NCI-H510A treated with DMSO at 0.1 percent for 48 hours (cell line): ENCODE measurements around the gene WNT5B.
A peak's percentile ranks its signal among the peaks of the same experiment; 100 is the strongest.
"Not testable (repeated sequence)": the region's sequence is repeated elsewhere in the genome, so short reads cannot be mapped to it uniquely, and the experiment has no call there.

Experiments
- DNase-seq: peaks from one replicate; lab custom pipeline; 2025; lab: John Stamatoyannopoulos, UW

The WNT5B gene

DNA sequence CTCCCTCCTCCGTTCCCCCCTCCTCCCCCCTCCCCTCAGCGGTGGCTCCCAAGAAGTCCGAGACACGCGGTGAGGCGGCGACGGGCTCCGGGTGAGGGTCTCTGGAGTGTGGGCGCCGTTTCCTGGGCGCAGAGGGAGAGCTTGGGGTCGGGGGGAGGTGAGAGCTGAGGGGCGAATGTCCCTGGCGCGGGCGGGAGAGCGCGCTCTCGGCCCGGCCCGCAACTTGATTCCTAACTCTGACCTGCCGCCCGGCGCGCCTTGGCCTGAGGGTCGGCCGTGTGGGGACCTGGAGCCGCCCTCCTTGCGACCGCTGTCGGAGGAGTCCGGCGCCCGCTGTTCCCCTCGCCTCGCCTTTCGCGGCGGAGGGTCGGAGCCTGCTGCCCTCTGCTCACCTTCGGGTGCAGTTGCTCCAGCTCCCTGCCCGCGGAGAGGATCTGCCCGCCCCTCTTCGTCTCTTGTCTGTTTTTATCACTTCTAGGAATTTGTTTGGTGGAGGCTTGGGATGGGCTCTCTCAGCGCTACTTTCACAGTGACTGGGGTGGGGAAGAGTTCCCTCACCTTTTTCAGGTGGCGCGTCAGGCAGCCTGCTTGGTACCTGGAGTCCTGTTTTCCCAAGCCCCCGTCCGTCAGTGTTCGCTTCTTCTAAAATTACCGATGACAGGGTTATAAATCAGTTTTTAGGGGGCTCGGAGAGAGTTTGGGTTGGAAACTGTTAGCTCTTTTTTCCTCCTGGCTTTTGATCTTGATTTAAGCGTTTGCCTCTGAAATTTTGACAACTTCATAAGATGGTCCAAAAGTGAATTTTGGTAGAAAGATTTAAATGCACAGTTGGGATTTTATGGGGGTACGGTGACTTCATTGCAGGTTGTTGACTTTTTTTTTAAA is 62.3 kb downstream of the WNT5B start:
- peak; percentile 62 for DNase-seq

DNA sequence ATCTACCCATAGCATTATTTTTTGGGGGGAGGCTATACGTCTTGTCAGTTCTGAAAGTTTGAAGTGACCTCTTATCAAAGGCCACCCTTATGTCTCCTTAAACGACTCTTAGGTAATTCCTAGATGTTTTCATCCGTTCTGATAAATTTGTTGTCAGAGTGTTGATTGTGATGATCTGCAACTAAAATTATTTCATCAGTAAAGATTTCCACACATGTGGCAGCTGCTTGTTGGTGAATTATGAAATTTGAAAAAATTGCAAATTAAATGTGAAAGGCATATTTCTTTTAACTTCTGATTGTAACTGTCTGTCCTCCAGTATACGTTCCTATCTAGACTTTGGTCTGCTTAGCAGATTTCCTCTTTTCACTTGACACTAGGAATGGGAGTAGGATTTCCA is 63.2 kb downstream of the WNT5B start:
- DNase-seq = no peak

DNA sequence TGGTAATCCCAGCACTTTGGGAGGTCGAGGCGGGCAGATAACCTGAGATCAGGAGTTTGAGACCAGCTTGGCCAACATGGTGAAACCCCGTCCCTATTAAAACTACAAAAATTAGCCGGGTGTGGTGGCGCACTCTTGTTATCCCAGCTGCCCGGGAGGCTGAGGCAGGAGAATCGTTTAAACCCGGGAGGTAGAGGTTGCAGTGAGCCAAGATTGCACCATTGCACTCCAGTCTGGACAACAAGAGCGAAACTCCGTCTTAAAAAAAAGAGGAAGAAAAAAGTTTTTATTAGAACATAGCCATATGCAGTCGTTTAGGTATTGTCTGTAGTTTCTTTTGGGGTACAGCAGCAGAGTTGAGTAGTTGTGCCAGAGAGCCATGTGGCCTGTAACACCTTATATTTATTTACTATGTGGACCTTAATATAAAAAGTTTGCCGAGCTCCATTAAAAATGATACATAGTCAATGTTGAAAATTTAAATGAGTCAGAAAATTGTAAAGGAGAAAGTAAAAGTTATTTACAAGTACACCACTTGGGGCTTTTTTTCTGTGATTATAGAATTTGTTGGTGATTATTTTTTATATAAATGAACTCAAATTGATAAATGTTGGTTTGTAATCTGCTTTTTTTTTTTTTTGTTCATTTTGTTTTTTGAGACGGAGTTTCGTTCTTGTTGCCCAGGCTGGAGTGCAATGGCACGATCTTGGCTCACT is 64.0 kb downstream of the WNT5B start:
- no peak for DNase-seq

DNA sequence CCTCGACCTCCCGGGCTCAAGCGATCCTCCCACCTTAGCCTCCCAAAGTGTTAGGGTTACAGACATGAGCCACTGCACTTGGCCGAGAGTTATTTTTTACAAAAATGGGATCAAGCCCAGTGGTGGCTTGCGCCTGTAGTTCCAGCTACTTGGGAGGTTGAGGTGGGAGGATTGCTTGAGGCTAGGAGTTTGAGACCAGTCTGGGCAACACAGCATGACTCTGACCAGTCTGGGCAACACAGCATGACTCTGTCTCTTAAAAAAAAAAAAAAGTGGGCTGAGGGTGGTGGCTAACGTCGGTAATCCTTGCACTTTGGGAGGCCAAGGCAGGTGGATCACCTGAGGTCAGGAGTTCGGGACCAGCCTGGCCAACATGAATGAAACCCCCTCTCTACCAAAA is 66.1 kb downstream of the WNT5B start:
- DNase-seq = not testable (repeated sequence)

DNA sequence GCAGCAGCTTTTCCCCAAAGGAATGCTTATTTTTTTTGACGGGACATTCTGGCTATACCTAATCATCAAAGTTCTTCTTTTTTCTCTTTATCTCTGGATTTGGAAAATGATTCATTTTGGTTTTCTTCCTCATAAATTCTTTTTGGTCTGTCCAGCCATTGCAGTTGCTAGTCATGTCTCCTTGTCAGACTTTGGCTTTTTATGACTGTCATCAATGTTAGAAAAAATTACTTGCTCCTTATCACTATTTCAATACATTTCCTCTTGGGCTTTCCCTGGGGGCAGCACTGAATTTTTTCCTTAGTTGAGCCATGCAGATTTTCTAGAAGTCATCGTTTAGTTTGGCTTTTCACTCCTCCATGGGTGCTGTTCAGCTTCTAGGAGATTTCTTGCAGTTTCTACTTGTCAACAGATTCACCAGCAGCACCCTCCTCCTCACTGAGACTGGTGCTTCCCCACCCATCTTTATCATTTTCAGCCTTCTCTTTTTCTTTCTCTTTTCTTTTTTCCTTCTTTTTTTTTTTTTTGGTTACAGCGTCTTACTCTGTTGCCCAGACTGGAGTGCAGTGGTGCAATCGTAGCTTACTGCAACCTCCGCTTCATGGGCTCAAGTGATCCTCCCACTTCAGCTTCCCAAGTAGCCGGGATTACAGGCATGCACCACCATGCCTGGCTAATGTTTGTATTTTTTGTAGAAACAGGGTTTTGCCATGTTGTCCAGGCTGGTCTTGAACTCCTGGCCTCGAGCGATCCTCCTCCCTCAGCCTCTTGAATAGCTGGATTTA is 67.0 kb downstream of the WNT5B start:
- DNase-seq = no peak

DNA sequence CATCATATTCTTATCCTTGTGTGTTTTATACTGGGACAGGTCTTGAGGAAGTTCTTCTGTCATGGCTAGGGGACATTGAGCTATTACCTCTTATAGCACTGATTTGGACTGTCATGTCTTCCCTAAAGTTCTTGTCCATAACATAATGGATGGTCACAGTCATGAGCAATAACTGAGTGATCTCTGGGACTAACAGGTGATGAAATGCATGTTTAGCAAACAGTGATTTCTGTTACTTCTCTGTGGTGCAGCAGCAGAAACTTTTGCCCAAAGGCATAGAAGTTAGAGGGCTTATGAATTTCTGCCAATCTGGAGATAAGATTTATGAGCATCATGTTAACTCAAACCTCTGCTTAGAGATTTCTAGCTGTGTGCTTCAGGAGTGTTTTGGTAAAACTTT is 67.8 kb downstream of the WNT5B start:
- no peak for DNase-seq
